Gastrocnemius medialis (tissue), 4 donors: ENCODE measurements around the gene NCAPD3. TPM values are rescaled to one million over a fixed set of nuclear protein-coding genes. Genes with fewer than 3 reads are reported as not detected.

Experiments
- ATAC-seq, 2 donors: fragments of 150-250 bp; one replicate each; pipeline ENCODE4 v1.9.1; 2016
- DNase-seq, 2 donors: peaks; one replicate each; pipeline ENCODE4 v3.0.0-alpha.2; 2019
- H3K27ac ChIP-seq, 4 donors: fragments of 200-600 bp; sonication (generic); 1 replicate in 1 of 4; 2 replicates in 3 of 4; pipeline ENCODE4 v1.5.1; 2016 to 2018; ENCODE audit warnings: mild to moderate bottlenecking in 2 of 4, moderate library complexity in 1 of 4
- H3K27me3 ChIP-seq, 3 donors: fragments of 200-600 bp; sonication (generic) in 2 of 3; 1 replicate in 1 of 3; 2 replicates in 2 of 3; pipeline versions ENCODE4 v1.5.1 to v1.6.0; 2016 to 2019; ENCODE audit warnings: mild to moderate bottlenecking in 1 of 3, moderate library complexity in 1 of 3
- H3K36me3 ChIP-seq, 2 donors: fragments of 200-600 bp; sonication (generic) in 1 of 2; one replicate each; pipeline ENCODE4 v1.5.1; 2017 to 2018
- H3K4me1 ChIP-seq, 2 donors: fragments of 200-600 bp; sonication (generic) in 1 of 2; one replicate each; pipeline ENCODE4 v1.5.1; 2016 to 2017; ENCODE audit warnings: mild to moderate bottlenecking in 2 of 2
- H3K4me3 ChIP-seq, 4 donors: fragments of 200-600 bp; sonication (generic) in 3 of 4; 1 replicate in 1 of 4; 2 replicates in 3 of 4; pipeline ENCODE4 v1.5.1; 2016 to 2019; ENCODE audit warnings: mild to moderate bottlenecking in 2 of 4
- H3K9me3 ChIP-seq, 3 donors: fragments of 200-600 bp; sonication (generic) in 2 of 3; 1 replicate in 1 of 3; 2 replicates in 2 of 3; pipeline ENCODE4 v1.5.1; 2016 to 2019
- POLR2A ChIP-seq, 2 donors: fragments of 450-650 bp; IDR thresholded peaks; one replicate each; pipeline ENCODE4 v1.6.1; 2017; ENCODE audit warnings: antibody characterized with exemption in 2 of 2, mild to moderate bottlenecking in 2 of 2, moderate library complexity in 2 of 2
- in situ Hi-C, 4 donors: fragments of 200-750 bp; cut with MboI; loops; one replicate each; pipeline versions ENCODE4 v1.15.0 to v1.8.0; 2017; ENCODE audit warnings: low sequenced_read_pairs in 4 of 4
- intact Hi-C: fragments of 100-400 bp; cut with DNase I; formaldehyde crosslinking; loops from one replicate; pipeline ENCODE4 v1.15.1; 2023; ENCODE audit warnings: low total_unique reads
- total RNA-seq, 4 donors: library from RNA; depleted of rRNA; stranded (reverse); fragments of >200 nt; gene quantifications; one replicate each; pipeline versions ENCODE4 v1.1.0 to v1.2.3, GENCODE V29; 2016
- TF ChIP-seq, protein P1 (sequence below), 5 experiments: fragments of 450-650 bp in 3 of 5; fragments of 200-600 bp in 2 of 5; sonication (generic) in 2 of 5; IDR thresholded peaks in 4 of 5; conservative IDR thresholded peaks in 1 of 5; 1 replicate in 4 of 5; 2 replicates in 1 of 5; pipeline ENCODE4 v1.5.1; 2016 to 2019; ENCODE audit warnings: antibody characterized with exemption in 5 of 5, mild to moderate bottlenecking in 3 of 5, moderate library complexity in 3 of 5

The NCAPD3 gene
- total RNA-seq, 4 donors from 2014 or later: 3.6 to 6.7 (median 4.5) TPM

DNA sequence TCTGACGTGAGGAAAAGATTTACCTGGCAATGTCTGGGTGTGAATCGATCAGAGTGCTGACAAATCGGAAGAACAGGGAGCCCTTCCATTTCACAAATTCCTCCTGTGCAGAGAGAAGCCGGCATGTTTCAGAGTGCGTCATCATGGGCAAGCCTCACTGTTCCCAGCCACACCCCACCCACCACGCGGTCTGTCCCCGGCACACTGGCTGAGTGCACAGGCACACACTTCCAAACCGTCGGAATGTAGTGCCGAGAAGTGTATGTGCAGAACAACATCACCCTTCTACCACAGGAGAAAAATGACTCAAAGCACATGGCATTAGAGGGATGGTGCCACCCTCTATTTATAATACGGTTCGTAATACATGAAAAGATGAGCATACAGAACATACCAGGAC lies 47.5 kb downstream of the NCAPD3 start:
- no peak for DNase-seq
- in situ Hi-C loops (no loop called here), intact Hi-C loops (no loop called here)
- Histone ChIP-seq H3K27ac (no peak overlapping the region), H3K9me3 (no peaks in the 10 kb centered on the region), H3K27me3 (no peaks in the 10 kb centered on the region), H3K36me3 (peaks cover 0 to 51% of the 10 kb centered on the region in 2 donors), H3K4me1 (no peaks in the 10 kb centered on the region), H3K4me3 (no peak overlapping the region)
- ATAC-seq: no peak
- TF ChIP-seq, protein P1, sequence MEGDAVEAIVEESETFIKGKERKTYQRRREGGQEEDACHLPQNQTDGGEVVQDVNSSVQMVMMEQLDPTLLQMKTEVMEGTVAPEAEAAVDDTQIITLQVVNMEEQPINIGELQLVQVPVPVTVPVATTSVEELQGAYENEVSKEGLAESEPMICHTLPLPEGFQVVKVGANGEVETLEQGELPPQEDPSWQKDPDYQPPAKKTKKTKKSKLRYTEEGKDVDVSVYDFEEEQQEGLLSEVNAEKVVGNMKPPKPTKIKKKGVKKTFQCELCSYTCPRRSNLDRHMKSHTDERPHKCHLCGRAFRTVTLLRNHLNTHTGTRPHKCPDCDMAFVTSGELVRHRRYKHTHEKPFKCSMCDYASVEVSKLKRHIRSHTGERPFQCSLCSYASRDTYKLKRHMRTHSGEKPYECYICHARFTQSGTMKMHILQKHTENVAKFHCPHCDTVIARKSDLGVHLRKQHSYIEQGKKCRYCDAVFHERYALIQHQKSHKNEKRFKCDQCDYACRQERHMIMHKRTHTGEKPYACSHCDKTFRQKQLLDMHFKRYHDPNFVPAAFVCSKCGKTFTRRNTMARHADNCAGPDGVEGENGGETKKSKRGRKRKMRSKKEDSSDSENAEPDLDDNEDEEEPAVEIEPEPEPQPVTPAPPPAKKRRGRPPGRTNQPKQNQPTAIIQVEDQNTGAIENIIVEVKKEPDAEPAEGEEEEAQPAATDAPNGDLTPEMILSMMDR (IDR thresholded peaks at IDR 0.05 in 4 of 5, conservative IDR thresholded peaks at IDR 0.05 in 1 of 5): no peak
- no peak for TF ChIP-seq POLR2A (IDR thresholded peaks at IDR 0.05)

DNA sequence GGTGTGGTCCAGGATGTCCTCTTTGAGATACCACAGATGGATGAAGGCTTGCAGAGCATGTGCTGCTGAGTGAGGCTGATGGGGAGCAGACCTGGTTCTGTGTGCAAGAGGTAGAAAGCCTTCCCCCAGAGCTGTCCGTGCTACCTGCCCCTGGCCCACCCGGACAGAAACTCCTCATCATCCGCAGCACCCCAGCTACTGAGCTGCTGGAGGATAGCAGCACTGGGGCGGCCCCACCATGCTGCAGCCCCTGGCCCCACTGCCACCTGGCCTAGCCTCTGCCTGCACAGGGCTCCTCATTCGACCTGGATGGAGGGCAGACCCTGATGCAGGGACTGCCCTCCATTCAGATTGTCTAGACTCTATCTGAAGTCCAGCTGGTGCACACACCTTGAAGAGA lies 50.5 kb downstream of the NCAPD3 start:
- TF ChIP-seq POLR2A (IDR thresholded peaks at IDR 0.05): no peak
- TF ChIP-seq, protein P1 (IDR thresholded peaks at IDR 0.05 in 4 of 5, conservative IDR thresholded peaks at IDR 0.05 in 1 of 5): no peak
- ATAC-seq (no peak), DNase-seq (no peak)
- no peak overlapping the region for H3K4me3 ChIP-seq
- H3K4me1 ChIP-seq: no peaks in the 10 kb centered on the region
- no peak overlapping the region for H3K27ac ChIP-seq
- H3K36me3 ChIP-seq: peaks cover 0 to 47% of the 10 kb centered on the region in 2 donors
- H3K27me3 ChIP-seq: no peaks in the 10 kb centered on the region
- intact Hi-C loops (no loop called here), in situ Hi-C loops (no loop called here)
- no peaks in the 10 kb centered on the region for H3K9me3 ChIP-seq

DNA sequence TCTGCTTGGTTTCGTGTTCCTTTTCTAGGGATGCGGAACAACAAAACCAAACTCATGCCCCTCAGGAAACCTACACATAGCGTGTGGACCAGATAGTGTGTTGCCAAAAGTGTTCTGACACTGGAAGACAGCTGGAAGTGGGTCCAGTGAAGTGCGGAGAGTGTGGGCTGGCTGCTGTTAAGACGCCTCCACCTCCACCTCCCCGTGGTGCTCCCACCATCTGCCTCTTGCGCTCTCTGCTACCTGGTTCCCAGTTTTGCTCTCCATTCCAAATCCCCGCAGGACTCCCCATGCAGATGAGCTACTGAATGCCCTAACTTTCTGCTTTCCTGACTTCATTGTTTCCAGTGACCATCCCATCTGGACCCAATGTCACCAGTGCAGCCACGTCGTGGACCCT lies 51.8 kb downstream of the NCAPD3 start:
- H3K9me3 ChIP-seq: no peaks in the 10 kb centered on the region
- H3K27me3 ChIP-seq: no peaks in the 10 kb centered on the region
- no peak overlapping the region for H3K4me3 ChIP-seq
- no peak for TF ChIP-seq POLR2A (IDR thresholded peaks at IDR 0.05)
- TF ChIP-seq, protein P1 (IDR thresholded peaks at IDR 0.05 in 4 of 5, conservative IDR thresholded peaks at IDR 0.05 in 1 of 5): no peak
- intact Hi-C loops (no loop called here), in situ Hi-C loops (no loop called here)
- no peaks in the 10 kb centered on the region for H3K4me1 ChIP-seq
- ATAC-seq (no peak), DNase-seq (no peak)
- peaks cover 0 to 42% of the 10 kb centered on the region in 2 donors for H3K36me3 ChIP-seq
- H3K27ac ChIP-seq: no peak overlapping the region

DNA sequence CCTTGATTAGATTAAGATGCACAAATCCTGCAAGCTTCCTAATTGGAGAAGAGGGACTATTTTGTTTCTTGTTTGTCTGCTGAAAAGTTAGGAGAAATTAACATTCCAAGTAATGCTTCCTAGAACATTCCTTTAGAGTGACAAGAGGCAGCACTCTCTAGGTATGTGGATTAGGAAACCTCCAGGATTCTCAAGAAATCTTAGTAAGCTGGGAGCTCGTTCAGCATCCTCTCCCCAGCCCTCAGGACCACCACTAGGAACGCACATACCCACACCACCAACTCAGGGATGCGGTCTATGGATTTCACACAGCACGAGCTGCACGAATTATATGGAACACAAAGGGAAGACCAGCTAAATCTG lies 52.9 kb downstream of the NCAPD3 start:
- H3K27ac ChIP-seq: no peak overlapping the region
- no peak overlapping the region for H3K4me3 ChIP-seq
- no peak for DNase-seq
- H3K4me1 ChIP-seq: no peaks in the 10 kb centered on the region
- H3K9me3 ChIP-seq: no peaks in the 10 kb centered on the region
- ATAC-seq: no peak
- no peak for TF ChIP-seq POLR2A (IDR thresholded peaks at IDR 0.05)
- TF ChIP-seq, protein P1 (IDR thresholded peaks at IDR 0.05 in 4 of 5, conservative IDR thresholded peaks at IDR 0.05 in 1 of 5): no peak
- peaks cover 0 to 31% of the 10 kb centered on the region in 2 donors for H3K36me3 ChIP-seq
- in situ Hi-C loops: no loop called here
- no peaks in the 10 kb centered on the region for H3K27me3 ChIP-seq
- intact Hi-C loops: no loop called here

DNA sequence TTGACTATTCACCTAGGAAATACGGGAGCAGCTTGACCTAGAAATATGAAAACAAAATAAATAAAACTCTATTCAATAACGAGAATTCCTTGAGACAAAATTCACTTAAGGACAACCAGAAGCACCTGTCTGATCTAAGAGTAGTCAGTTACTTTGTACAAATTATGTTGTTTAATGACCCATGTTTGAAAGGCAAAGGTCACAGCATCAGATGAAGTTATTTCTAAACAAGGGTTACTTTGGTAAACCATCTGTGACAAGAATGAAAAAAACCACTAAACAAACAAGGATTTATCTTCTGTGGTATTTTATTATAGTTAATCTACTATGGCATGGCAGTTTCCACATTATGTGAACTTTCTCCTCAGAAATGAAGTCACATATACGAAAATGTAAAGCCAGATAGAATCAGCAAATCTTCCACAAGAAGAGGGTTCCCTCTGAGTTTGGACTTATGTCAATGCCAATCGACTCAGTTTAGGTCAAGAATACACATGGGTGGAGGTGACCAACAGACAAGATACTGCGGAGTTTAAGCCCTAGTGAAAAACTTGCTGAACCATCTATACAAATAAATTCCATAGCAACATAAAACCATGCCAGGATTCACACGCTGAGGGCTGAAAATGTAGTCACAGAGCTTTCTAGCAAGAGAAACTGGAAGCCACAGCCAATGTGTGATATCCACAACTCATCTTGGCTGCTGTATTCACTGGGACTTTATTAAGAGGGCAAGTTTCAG lies 53.4 kb downstream of the NCAPD3 start:
- in situ Hi-C loops: no loop called here

More for the DNA sequence above, 53.4 kb downstream of the NCAPD3 start:
- no peaks in the 10 kb centered on the region for H3K27me3 ChIP-seq
- no peak overlapping the region for H3K4me3 ChIP-seq
- H3K9me3 ChIP-seq: no peaks in the 10 kb centered on the region
- peaks cover 0 to 30% of the 10 kb centered on the region in 2 donors for H3K36me3 ChIP-seq
- no peak for ATAC-seq
- DNase-seq: no peak
- H3K4me1 ChIP-seq: no peaks in the 10 kb centered on the region
- intact Hi-C loops: no loop called here
- no peak overlapping the region for H3K27ac ChIP-seq
- TF ChIP-seq POLR2A (IDR thresholded peaks at IDR 0.05): no peak
- TF ChIP-seq, protein P1 (IDR thresholded peaks at IDR 0.05 in 4 of 5, conservative IDR thresholded peaks at IDR 0.05 in 1 of 5): no peak
